SK-N-MC (cell line): ENCODE measurements around the gene RGS3.

ENCODE experiments used
- EZH2 ChIP-seq: fragments of 200-600 bp; sonication (generic); IDR thresholded peaks from one replicate; pipeline ENCODE4 v1.6.1; 2017; ENCODE audit warnings: antibody characterized with exemption
- POLR2AphosphoS5 ChIP-seq: IDR thresholded peaks from 2 replicates; pipeline ENCODE4 v1.6.1; 2012; ENCODE audit warnings: mild to moderate bottlenecking, low read depth, low read length, borderline replicate concordance

- TF ChIP-seq POLR2AphosphoS5 (no peak), EZH2 (no peak)
These were observed 183.0 kb downstream of the RGS3 start for GRCh38 chr9:113646491-113646890.
